ENCODE data around the gene DHX8.
A peak's percentile ranks its signal among the peaks of the same experiment; 100 is the strongest.

DHX8 gene

DNA sequence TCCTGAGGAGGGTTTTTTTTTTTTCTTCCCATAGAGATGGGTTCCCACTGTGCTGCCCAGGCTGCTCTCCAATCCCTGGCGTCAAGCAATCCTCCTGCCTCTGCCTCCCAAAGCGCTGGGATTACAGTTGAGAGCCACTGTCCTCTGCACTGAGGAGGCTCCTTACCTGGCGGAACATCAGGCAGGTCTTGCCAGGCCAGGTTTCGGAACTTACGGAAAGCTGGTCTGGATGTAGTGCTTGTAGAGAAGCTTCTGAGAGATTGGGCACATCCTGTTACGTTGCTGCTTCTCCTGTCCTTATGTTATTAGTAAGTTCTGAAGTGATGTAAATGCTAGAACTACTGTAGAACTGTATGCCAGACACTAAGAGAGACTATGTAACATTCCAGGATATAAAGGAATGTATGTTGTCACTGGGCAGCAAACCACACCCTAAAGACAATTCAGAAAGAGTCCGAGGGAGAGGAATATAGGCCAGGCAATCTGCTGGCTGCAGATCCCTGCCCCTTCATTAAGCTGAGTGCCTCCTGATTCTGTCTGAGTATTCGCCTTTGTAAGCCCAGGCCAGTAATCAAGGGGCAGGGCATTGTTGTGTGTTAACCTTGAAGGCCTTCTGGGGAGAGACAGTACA, 41.3 kb downstream of the DHX8 start:
- DNase-seq (ENCODE audit: low spot score), result no peak

DNA sequence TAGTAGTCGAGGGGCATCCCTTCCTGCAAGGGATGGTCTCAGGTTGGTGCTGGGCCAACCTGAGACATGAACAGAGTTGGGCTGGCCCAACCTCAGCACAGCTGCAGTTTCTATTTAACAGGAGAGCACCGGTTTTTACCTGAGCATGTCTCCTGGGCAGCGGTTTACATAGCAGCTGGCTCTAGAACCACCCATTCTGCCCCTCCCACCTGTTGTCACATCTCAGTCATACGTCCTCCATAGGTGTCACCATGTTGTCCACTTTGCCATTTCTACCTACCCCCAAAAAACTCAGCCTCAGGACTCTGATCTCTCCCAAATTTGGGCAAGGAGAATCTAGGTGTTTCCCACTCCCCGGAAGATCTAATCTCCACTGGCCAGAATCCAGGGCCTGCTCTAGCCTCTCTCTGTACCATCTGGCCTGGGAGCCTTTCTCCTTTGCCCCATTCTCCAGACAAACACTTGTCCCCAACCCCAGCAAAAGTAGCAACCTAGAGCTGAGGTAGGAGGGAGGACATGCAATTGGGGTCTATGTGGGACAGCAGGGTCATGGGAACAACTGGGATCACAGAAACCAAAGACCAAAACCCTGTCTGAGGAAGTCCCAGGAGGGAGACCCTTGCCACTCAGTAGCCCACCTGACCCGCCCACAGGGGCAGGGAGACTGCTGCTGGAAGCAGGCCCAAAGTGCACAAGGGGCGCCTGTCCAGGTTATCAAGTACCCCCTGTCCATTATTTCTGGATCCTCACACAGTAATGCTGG, 43.3 kb downstream of the DHX8 start:
- DNase-seq (ENCODE audit: low spot score), result no peak

GRCh38 chr17:43528319-43528987, 44.7 kb downstream of the DHX8 start:
- DNase-seq (ENCODE audit: low spot score), result peak; percentile 32

GRCh38 chr17:43528988-43529814, 45.4 kb downstream of the DHX8 start:
- DNase-seq (ENCODE audit: low spot score), result no peak

DNA sequence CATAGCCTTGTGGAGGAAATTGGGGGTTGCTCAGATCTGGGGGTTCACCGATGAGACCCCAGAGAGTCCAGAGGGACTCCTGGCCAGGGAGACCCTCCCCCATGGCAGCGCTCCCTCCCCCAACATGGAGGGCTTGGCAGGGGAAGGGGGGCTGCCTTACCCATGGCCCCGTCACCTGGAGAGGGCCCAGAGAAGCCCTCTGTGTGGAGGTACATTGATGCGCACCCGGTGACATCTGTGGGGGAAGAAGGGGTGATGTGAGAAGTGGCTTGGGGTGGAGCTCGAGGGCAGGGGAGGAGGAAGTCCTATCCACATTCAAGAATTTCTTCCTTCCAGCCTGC, 46.1 kb downstream of the DHX8 start:
- no peak for DNase-seq (ENCODE audit: low spot score)

GRCh38 chr17:43530288-43531081, 46.7 kb downstream of the DHX8 start:
- DNase-seq (ENCODE audit: low spot score), result peak; percentile 74

DNA sequence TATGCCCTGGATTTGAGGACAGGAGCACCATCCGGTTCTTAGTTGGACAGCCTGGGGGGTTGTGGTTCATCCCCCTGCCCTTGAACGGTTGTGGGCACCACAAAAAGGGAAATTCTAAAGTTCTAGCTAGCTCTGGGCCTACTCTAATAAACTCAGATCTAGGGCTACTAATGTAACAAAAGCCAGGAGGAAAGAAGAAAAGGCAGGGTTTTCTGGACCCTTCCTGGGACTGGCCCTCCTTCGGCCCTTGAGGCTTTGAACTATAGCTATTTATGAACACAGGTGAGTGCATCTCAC, 47.3 kb downstream of the DHX8 start:
- no peak for DNase-seq (ENCODE audit: low spot score)

DNA sequence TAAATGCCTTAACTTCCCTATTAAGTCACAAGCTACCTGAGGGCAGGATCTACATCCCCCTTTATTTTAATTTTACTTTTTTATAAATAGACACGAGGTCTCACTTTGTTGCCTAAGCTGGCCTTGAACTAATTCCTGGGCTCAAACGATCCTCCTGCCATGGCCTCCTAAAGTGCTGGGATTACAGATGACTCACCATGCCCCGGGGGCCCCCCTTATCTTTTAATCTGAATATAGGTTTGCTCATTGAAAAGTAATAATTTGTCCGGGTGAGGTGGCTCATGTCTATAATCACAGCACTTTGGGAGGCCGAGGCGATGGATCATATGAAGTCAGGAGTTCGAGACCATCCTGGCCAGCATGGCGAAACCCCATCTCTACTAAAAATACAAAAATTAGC, 48.2 kb downstream of the DHX8 start:
- no peak for DNase-seq (ENCODE audit: low spot score)

GRCh38 chr17:43532581-43532980, 48.8 kb downstream of the DHX8 start:
- no peak for DNase-seq (ENCODE audit: low spot score)

DNA sequence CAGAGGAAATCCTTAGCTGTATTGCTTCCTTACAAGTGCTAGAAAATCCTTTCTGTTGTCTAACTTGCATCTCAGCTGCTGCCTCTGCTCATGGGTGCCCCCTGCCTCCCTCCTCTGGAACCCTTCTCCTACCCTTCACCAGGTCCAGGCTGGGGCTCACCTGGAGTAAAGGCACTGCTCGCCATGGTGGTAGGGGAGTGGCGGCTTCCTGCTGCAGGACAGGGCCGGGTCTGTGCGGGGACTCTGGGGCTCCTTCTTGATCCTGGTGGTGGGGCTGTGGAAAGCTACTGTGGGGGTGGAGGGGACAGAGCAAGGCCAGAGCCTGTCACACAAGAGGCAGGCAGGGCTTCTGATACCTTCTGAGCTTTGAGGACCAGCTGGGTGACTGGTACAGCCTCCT, 49.9 kb downstream of the DHX8 start:
- no peak for DNase-seq (ENCODE audit: low spot score)

DNA sequence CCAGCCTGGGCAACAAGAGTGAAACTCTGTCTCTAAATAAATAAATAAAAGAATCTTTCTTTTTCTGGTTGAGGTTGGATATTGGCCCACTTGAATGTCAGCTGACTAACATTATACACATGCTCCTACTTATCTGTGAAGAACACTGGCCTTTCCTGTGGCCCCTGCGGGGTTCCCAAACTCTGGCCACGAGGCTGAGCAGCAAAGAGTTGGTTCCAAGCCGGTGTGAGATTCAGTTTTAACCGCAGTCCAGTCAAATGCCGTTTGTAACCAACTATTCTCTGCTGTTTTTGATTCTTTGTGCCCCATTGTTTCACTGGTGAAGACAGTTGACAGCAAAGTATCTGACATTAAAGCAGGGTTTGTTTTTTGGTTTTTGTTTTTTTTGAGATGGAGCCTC, 51.1 kb downstream of the DHX8 start:
- no peak for DNase-seq (ENCODE audit: low spot score)

GRCh38 chr17:43536236-43536992, 52.6 kb downstream of the DHX8 start:
- no peak for DNase-seq (ENCODE audit: low spot score)

DNA sequence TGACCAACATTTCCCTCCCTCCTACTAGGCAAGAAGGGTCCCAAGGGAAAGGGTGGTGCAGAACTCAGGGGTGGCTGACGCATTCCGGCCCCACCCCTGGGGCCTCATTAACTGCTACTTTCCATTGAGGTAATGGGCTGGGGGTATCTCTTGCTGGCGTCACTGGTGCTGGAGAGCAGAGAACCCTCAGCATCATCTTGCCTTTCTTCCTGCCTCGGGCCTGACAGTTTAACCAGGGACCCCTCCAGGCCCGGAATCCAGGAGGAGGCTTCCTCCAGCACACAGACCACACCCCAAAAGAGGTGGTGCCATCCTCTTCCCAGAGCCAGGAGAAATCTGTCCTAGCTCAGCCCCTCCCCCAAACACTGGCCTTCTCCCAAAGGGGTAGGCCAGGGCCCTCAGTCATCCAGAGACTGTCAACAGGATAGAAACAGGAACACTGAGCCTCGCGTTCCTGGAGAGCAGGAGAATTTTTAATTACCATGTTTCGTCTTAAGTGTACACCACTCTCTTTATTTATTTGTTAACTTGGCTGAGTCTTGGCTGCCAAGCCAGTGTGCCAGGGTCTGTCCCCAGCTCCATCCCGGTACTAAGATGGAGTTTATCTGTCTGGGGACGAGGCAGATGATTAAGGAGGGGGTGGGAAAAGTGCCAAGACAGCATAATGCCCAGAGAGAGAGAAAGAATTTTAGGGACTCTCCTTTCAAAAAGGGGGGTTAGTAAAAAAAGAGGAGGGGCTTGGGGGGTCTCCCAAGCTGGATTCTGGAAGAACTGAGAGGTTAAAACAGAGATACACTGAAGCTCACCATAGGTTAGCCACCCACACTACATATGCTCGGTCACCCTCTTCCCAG, 57.3 kb downstream of the DHX8 start:
- no peak for DNase-seq (ENCODE audit: low spot score)

DNA sequence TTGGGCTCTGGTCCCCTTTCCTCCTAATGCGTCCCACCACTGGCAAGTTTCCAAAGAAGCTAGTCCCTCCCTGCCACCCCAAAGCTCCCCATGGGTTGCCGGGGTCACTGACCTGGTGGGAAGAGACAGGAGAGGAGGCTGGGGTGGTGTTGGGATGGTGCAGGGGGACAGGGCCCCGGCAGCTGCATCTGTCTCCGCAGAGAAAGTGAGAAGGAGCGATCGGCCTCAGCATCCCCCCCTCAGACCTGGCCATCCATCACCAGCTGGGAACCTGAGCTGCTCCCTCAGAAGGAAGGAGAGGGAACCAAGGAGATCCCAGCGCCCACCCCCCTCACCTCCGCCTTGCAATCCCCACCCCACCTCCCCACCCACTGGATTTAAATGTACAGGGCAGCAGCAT, 59.1 kb downstream of the DHX8 start:
- no peak for DNase-seq (ENCODE audit: low spot score)

DNA sequence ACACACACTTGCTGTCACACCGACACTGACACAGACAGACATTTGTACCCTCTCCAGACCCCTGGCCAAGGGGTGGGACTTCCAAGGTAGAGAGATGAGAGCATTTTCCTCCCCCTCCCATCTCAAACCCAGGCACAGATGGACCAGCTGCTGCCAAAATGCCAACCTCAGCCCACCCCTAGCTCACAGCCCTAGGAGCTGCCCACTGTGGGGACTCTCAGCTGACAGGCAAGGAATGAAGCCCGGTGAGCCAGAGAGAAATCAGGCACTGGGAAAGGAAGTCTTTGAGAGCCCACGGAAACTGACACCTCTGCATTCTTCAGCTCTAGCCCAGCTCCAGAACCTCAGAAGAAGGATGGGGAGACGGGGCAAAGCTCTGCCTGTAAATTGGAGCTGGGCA, 59.5 kb downstream of the DHX8 start:
- no peak for DNase-seq (ENCODE audit: low spot score)

DNA sequence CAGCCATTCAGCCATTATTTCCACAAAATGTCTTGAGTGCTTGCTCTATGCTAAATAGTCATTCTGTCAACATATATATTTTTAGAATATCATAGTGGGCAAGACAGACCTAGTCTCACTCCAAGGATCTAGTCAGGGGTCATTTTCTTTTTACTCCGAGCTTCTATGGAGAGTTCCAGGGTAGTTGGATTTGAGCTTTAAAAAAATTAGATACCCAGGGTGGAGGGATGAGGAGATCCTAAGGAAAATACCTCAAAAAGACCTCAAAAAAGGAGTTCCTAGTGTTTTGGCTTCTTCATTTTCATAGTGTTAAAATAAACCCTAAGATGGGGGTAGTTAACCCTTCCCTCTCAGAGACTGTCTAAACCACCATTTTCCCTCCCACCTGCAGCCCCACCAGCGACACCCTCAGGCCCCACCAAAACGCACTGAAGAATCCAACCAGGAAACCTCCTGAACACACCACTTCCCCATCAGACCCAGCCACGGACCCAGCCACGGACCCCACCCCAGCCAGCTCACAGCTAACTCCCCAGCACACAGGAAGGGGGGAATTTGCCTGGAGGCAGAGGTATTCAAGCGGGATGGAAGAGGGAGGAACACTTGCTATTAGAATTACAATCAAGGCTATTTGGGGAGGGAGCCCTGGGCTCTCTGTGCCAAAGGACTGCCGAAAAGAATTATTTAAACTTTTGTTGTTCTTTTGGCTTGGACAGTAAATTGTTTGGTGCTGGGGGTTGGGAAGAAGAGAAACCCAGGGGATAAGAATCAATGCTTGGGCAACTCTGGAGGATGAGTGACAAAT, 60.2 kb downstream of the DHX8 start:
- DNase-seq (ENCODE audit: low spot score), result no peak

DNA sequence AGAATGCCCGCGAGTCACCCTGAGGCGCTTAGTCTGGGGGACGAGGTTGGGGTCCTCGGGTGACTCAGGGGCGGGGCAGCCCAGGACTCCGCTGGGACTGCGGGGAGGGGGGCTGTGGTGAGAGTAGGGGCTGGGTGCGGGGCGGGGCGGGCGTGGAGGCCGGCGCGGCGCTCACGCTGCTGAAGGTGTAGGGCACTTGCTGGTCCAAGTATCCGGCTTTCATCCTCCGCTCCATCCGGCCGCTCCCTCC, 61.5 kb downstream of the DHX8 start:
- DNase-seq (ENCODE audit: low spot score), result no peak

GRCh38 chr17:43546319-43547188, 62.8 kb downstream of the DHX8 start, which contains the start of gene ETV4:
ETV4 (minus strand) TSS chr17:43546340; CDS start chr17:43545617, 723 bp downstream.
- peak; percentile 99 for DNase-seq (ENCODE audit: low spot score)

- DNase-seq (ENCODE audit: low spot score), result no peak
Observed at GRCh38 chr17:43547189-43547550, 63.4 kb downstream of the DHX8 start.
